Progenitor cell of endocrine pancreas (in vitro differentiated cells): ENCODE results near the gene CDRT15L2. TPM values are rescaled to one million over a fixed set of nuclear protein-coding genes. Genes with fewer than 3 reads are reported as not detected.
"Not testable (repeated sequence)": the region's sequence is repeated elsewhere in the genome, so short reads cannot be mapped to it uniquely, and the experiment has no call there.

Experiments used
- DNase-seq: peaks from one replicate; pipeline ENCODE4 v3.0.0; 2021; ENCODE audit warnings: low spot score; ENCODE audit not compliant: unreplicated experiment
- H3K27ac Mint-ChIP-seq: 2 replicates; pipeline ENCODE4 v1.8.0; 2021; ENCODE audit warnings: mild to moderate bottlenecking, moderate library complexity, mixed read lengths
- H3K27me3 Mint-ChIP-seq: 2 replicates; pipeline ENCODE4 v1.8.0; 2021; ENCODE audit warnings: mixed read lengths
- H3K36me3 Mint-ChIP-seq: 2 replicates; pipeline ENCODE4 v1.8.0; 2022; ENCODE audit warnings: mixed read lengths; ENCODE audit not compliant: insufficient read depth
- H3K4me1 Mint-ChIP-seq: 2 replicates; pipeline ENCODE4 v1.8.0; 2021; ENCODE audit warnings: low read depth, mixed read lengths
- H3K4me3 Mint-ChIP-seq: 2 replicates; pipeline ENCODE4 v1.8.0; 2021; ENCODE audit warnings: low read depth, mild to moderate bottlenecking, moderate library complexity, mixed read lengths
- H3K9me3 Mint-ChIP-seq: 2 replicates; pipeline ENCODE4 v1.8.0; 2021; ENCODE audit warnings: low read depth, mixed read lengths
- total RNA-seq: library from RNA; stranded (reverse); gene quantifications from 2 replicates; pipeline ENCODE4 v1.2.1, GENCODE V29; 2021
- TF ChIP-seq, protein P1 (sequence below): fragments of 200-600 bp; sonication (generic); IDR thresholded peaks from one replicate; pipeline ENCODE4 v1.5.0; 2021; ENCODE audit warnings: antibody characterized with exemption, mild to moderate bottlenecking; ENCODE audit not compliant: unreplicated experiment

The CDRT15L2 gene
- total RNA-seq, 1 donor from 2014 or later = not detected

DNA sequence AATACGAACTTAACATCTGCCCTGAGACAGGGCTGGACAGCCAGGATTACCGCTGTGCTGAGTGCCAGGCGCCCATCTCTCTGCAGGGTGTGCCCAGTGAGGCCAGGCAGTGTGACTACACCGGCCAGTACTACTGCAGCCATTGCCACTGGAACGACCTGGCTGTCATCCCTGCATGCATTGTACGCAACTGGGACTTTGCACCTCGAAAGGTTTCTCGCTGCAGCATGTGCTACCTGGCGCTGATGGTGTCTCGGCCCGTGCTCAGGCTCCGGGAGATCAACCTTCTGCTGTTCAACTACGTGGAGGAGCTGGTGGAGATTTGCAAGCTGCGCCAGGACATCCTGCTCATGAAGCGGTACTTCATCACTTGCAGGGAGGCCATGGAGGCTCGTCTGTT lies 33.7 kb downstream of the CDRT15L2 start:
- DNase-seq = no peak
- no peaks in the 10 kb centered on the region for H3K36me3 Mint-ChIP-seq
- no peaks in the 10 kb centered on the region for H3K27me3 Mint-ChIP-seq
- H3K9me3 Mint-ChIP-seq = no peaks in the 10 kb centered on the region
- TF ChIP-seq, protein P1, sequence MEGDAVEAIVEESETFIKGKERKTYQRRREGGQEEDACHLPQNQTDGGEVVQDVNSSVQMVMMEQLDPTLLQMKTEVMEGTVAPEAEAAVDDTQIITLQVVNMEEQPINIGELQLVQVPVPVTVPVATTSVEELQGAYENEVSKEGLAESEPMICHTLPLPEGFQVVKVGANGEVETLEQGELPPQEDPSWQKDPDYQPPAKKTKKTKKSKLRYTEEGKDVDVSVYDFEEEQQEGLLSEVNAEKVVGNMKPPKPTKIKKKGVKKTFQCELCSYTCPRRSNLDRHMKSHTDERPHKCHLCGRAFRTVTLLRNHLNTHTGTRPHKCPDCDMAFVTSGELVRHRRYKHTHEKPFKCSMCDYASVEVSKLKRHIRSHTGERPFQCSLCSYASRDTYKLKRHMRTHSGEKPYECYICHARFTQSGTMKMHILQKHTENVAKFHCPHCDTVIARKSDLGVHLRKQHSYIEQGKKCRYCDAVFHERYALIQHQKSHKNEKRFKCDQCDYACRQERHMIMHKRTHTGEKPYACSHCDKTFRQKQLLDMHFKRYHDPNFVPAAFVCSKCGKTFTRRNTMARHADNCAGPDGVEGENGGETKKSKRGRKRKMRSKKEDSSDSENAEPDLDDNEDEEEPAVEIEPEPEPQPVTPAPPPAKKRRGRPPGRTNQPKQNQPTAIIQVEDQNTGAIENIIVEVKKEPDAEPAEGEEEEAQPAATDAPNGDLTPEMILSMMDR = no peak
- H3K4me1 Mint-ChIP-seq = no peaks in the 10 kb centered on the region
- no peak overlapping the region for H3K4me3 Mint-ChIP-seq
- H3K27ac Mint-ChIP-seq = no peak overlapping the region

DNA sequence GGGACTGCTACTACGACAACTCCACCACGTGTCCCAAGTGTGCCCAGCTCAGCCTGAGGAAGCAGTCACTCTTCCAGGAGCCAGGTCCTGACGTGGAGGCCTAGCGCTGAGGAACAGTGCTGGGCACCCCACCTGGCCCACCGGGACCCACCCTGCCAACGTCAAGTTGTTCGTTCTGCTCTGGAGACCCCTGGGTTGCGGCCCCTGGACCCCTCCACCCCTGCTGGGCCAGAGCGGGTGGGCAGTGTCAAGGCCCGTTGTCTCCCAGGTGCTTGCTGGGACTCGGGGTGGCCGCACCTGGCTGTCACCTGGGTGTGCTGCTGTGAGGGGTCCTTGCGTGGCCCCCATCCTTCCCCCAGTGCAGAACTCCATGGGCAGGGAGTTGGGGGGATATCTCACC lies 34.4 kb downstream of the CDRT15L2 start:
- Mint-ChIP-seq H3K9me3 (no peaks in the 10 kb centered on the region), H3K4me3 (no peak overlapping the region), H3K4me1 (no peaks in the 10 kb centered on the region)

DNA sequence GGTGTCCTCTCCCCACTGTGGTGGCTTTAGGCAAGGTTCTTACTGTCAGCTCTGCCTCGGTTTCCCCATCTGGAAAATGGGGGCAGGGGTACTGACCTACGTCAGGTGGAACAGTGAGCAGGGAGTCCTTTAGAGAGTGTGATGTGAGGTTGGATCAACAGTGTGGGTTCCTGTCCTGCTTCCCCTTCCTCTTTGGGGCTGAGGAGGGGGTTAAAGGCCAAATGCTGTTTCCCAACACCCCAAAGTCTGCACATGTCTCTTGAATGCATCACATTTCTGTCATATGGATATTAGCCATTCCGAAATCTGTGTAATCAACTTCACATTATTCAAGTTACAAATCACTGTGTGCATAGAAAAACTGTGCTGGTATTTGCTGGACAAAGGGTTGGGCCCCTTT lies 35.9 kb downstream of the CDRT15L2 start:
- not testable (repeated sequence) for H3K27ac Mint-ChIP-seq, H3K36me3 Mint-ChIP-seq, H3K9me3 Mint-ChIP-seq, H3K27me3 Mint-ChIP-seq, H3K4me3 Mint-ChIP-seq, H3K4me1 Mint-ChIP-seq, DNase-seq

More for the DNA sequence above, 34.4 kb downstream of the CDRT15L2 start:
- Mint-ChIP-seq H3K27me3 (no peaks in the 10 kb centered on the region), H3K36me3 (no peaks in the 10 kb centered on the region), H3K27ac (no peak overlapping the region)
- DNase-seq = no peak
- TF ChIP-seq, protein P1 = no peak

Other genes with a start within 250 kb of the CDRT15L2 start
- gene LGALS9B, start 112.2 kb upstream of the CDRT15L2 start, total RNA-seq = not detected in 2 replicates